ENCODE results near the gene PPP1R3E.

PPP1R3E gene

GRCh38 chr14:23346693-23347405 lies 44.2 kb upstream of the PPP1R3E start:
- DNase-seq (ENCODE audit: low spot score) = no peak
- TF ChIP-seq, protein P1, sequence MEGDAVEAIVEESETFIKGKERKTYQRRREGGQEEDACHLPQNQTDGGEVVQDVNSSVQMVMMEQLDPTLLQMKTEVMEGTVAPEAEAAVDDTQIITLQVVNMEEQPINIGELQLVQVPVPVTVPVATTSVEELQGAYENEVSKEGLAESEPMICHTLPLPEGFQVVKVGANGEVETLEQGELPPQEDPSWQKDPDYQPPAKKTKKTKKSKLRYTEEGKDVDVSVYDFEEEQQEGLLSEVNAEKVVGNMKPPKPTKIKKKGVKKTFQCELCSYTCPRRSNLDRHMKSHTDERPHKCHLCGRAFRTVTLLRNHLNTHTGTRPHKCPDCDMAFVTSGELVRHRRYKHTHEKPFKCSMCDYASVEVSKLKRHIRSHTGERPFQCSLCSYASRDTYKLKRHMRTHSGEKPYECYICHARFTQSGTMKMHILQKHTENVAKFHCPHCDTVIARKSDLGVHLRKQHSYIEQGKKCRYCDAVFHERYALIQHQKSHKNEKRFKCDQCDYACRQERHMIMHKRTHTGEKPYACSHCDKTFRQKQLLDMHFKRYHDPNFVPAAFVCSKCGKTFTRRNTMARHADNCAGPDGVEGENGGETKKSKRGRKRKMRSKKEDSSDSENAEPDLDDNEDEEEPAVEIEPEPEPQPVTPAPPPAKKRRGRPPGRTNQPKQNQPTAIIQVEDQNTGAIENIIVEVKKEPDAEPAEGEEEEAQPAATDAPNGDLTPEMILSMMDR (IDR thresholded peaks at IDR 0.05; ENCODE audit: extremely low read depth, missing control alignments) = no peak

GRCh38 chr14:23345987-23346692 lies 43.5 kb upstream of the PPP1R3E start:
- no peak for DNase-seq (ENCODE audit: low spot score)
- TF ChIP-seq, protein P1 (IDR thresholded peaks at IDR 0.05; ENCODE audit: extremely low read depth, missing control alignments) = no peak

- TF ChIP-seq, protein P1 (IDR thresholded peaks at IDR 0.05; ENCODE audit: extremely low read depth, missing control alignments) = no peak
- no peak for DNase-seq (ENCODE audit: low spot score)
Observed at GRCh38 chr14:23344481-23344880, 41.8 kb upstream of the PPP1R3E start.

- TF ChIP-seq, protein P1 (IDR thresholded peaks at IDR 0.05; ENCODE audit: extremely low read depth, missing control alignments) = no peak
- no peak for DNase-seq (ENCODE audit: low spot score)
Observed at GRCh38 chr14:23339506-23340268, 37.0 kb upstream of the PPP1R3E start.

- DNase-seq (ENCODE audit: low spot score) = no peak
- TF ChIP-seq, protein P1 (IDR thresholded peaks at IDR 0.05; ENCODE audit: extremely low read depth, missing control alignments) = no peak
Observed at GRCh38 chr14:23335623-23336022, 33.0 kb upstream of the PPP1R3E start.

DNA sequence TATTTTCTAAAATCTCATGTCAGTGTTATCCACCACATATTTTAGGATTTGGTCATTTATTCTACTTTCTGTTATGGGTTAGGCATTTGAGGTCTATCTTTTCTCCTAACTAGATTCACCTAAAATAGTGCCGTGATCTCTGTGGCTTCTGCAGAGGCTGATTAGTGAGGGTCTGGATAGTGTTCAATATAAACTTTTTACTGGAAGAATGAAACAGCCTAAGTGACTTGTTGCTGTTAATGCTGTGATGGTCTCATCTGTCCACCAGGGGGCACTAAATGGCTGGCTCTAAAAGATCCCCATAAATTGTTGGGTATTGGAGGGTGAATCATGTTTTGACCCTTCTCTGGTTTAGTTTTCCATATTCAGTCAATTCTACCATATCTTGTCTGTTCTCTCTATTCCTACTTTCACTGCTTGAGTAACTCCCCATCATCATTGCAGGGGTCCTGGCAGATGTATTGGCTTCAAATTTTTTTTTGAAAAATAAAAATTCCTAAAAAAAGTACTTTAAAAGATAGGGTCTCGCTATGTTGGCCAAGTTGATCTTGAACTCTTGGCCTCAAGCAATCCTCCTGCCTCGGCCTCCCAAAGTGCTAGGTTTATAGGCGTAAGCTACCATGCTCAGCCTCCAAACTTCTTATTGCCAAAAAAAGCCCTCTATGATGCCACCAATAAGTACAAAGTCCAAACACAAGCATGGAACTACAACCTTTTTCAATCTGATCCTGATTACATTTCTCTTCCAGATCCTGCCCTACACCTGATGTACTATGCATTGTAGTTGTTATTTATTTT lies 25.5 kb upstream of the PPP1R3E start:
- TF ChIP-seq, protein P1 (IDR thresholded peaks at IDR 0.05; ENCODE audit: extremely low read depth, missing control alignments) = peak; percentile 75
- DNase-seq (ENCODE audit: low spot score) = peak; percentile 83
